Ovary (tissue), 1 donor: ENCODE results near the gene PDE4D.

ENCODE experiments used
- EP300 ChIP-seq: sonication (generic); formaldehyde crosslinking; IDR thresholded peaks from one replicate; pipeline ENCODE4 v1.6.1; 2017; ENCODE audit warnings: antibody characterized with exemption
- POLR2A ChIP-seq: fragments of 450-650 bp; IDR thresholded peaks from one replicate; pipeline ENCODE4 v1.6.1; 2017; ENCODE audit warnings: antibody characterized with exemption, mild to moderate bottlenecking, moderate library complexity

- TF ChIP-seq EP300 (no peak), POLR2A (no peak)
Measured at GRCh38 chr5:59817536-59817935, 76.0 kb downstream of the PDE4D start.
